ENCODE measurements around the gene TRIM5. TPM values are rescaled to one million over a fixed set of nuclear protein-coding genes. Genes with fewer than 3 reads are reported as not detected.
A peak's percentile ranks its signal among the peaks of the same experiment; 100 is the strongest.

The TRIM5 gene
- total RNA-seq, 1 experiment from 2014 or later, result 17.9 TPM

DNA sequence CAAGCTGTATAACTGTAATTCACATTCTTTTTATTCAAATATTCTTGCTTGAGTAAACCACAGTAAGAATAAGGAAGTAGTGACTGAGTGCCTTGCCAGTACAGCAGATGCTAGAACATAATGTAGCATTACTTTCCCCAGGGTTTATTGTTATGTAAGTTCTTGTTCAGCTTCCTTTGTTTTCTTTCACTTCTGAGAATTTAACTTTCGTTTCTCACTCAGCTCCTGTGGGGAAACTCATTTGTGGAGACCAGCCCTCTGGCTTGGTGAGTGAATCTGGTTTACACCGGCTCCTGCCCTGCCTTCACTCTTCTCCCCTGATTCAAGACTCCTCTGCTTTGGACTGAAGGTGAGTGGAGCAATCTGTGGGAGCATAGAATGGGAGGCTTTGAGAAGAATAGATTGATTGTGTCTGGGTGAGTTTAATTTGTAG, 4.7 kb upstream of the TRIM5 start, which contains the start of gene TRIM22:
Gene TRIM22 (plus strand): TSS at position 240 of the 433 bp plus-strand sequence. CDS start 6,443 bp downstream, outside the sequence.
- Histone ChIP-seq H3K9me3 (ENCODE audit: low read depth, low read length, poor library complexity, severe bottlenecking) (no peaks in the 10 kb centered on the region), H3K4me3 (ENCODE audit: low read depth, low read length, poor library complexity, severe bottlenecking) (no peak within 1 kb of the TSS), H3K4me1 (ENCODE audit: insufficient read depth, low read length, poor library complexity, severe bottlenecking) (no peaks in the 10 kb centered on the region), H3K27ac (ENCODE audit: low read depth, low read length, poor library complexity, severe bottlenecking) (no peak within 1 kb of the TSS), H3K36me3 (ENCODE audit: insufficient read depth, low read length, poor library complexity, severe bottlenecking) (no peaks in the 10 kb centered on the region), H3K27me3 (replicated peaks; ENCODE audit: insufficient read depth, low read depth, low read length, poor library complexity) (no peaks in the 10 kb centered on the region)
- BruUV-seq (replicated peaks), result no TSS peak
- TF ChIP-seq, protein P1, sequence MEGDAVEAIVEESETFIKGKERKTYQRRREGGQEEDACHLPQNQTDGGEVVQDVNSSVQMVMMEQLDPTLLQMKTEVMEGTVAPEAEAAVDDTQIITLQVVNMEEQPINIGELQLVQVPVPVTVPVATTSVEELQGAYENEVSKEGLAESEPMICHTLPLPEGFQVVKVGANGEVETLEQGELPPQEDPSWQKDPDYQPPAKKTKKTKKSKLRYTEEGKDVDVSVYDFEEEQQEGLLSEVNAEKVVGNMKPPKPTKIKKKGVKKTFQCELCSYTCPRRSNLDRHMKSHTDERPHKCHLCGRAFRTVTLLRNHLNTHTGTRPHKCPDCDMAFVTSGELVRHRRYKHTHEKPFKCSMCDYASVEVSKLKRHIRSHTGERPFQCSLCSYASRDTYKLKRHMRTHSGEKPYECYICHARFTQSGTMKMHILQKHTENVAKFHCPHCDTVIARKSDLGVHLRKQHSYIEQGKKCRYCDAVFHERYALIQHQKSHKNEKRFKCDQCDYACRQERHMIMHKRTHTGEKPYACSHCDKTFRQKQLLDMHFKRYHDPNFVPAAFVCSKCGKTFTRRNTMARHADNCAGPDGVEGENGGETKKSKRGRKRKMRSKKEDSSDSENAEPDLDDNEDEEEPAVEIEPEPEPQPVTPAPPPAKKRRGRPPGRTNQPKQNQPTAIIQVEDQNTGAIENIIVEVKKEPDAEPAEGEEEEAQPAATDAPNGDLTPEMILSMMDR (conservative IDR thresholded peaks at IDR 0.05; ENCODE audit: low read depth, low read length), result no peak
- TF ChIP-seq EZH2 (IDR thresholded peaks at IDR 0.05; ENCODE audit: borderline replicate concordance, low read depth, low read length, poor library complexity, severe bottlenecking), result no peak
- ChIA-PET POLR2A (ENCODE audit: low non-redundant PET) (no interaction called here), CTCF (no interaction called here)
- DNase-seq (ENCODE audit: low spot score), result peak; percentile 5
- intact Hi-C loops (cut with micrococcal nuclease; ENCODE audit: unreplicated experiment), result no loop called here

DNA sequence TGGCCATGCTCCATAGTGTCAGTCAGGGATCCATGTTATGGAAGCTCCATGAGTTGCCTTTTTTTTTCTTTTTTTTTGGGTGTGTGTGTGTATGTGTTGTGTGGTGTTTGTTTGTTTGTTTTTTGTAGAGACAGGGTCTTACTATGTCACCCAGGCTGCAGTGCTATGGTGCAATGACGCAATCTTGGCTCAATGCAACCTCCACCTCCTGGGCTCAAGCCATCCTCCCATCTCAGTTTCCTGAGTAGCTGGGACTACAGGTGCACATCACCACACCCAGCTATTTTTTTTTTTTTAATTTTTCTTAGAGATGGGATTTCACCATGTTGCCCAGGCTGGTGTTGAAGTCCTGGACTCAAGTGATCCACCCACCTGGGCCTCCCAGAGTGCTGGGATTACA, 3.6 kb upstream of the TRIM5 start:
- H3K4me3 ChIP-seq (ENCODE audit: low read depth, low read length, poor library complexity, severe bottlenecking), result no peak overlapping the region
- H3K27me3 ChIP-seq (replicated peaks; ENCODE audit: insufficient read depth, low read depth, low read length, poor library complexity), result no peaks in the 10 kb centered on the region
- POLR2A ChIA-PET (ENCODE audit: low non-redundant PET), result no interaction called here
- CTCF ChIA-PET, result no interaction called here
- intact Hi-C loops (cut with micrococcal nuclease; ENCODE audit: unreplicated experiment), result no loop called here
- no peak overlapping the region for H3K27ac ChIP-seq (ENCODE audit: low read depth, low read length, poor library complexity, severe bottlenecking)
- TF ChIP-seq, protein P1 (conservative IDR thresholded peaks at IDR 0.05; ENCODE audit: low read depth, low read length), result no peak
- no peak for TF ChIP-seq EZH2 (IDR thresholded peaks at IDR 0.05; ENCODE audit: borderline replicate concordance, low read depth, low read length, poor library complexity, severe bottlenecking)
- no peaks in the 10 kb centered on the region for H3K36me3 ChIP-seq (ENCODE audit: insufficient read depth, low read length, poor library complexity, severe bottlenecking)
- no TSS peak for BruUV-seq (replicated peaks)
- H3K4me1 ChIP-seq (ENCODE audit: insufficient read depth, low read length, poor library complexity, severe bottlenecking), result no peaks in the 10 kb centered on the region
- no peaks in the 10 kb centered on the region for H3K9me3 ChIP-seq (ENCODE audit: low read depth, low read length, poor library complexity, severe bottlenecking)
- no peak for DNase-seq (ENCODE audit: low spot score)

DNA sequence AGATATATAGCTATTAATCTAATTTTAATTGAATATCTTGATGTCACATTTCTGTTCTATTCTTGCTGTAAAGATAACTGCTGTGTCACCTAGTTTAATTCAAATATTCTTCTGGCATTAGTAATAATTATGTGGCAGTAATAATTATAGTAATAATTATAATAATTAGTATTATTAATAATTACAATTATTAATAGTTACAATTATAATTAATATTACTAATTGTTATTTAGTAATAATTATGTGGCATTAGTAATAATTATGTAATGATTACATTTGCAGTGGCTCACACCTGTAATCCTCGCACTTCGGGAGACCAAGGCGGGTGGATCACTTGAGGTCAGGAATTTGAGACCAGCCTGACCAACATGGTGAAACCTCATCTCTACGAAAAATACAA, 1.6 kb upstream of the TRIM5 start:
- ChIA-PET CTCF (no interaction called here), POLR2A (ENCODE audit: low non-redundant PET) (no interaction called here)
- Histone ChIP-seq H3K4me1 (ENCODE audit: insufficient read depth, low read length, poor library complexity, severe bottlenecking) (no peaks in the 10 kb centered on the region), H3K4me3 (ENCODE audit: low read depth, low read length, poor library complexity, severe bottlenecking) (no peak overlapping the region), H3K36me3 (ENCODE audit: insufficient read depth, low read length, poor library complexity, severe bottlenecking) (no peaks in the 10 kb centered on the region), H3K27me3 (replicated peaks; ENCODE audit: insufficient read depth, low read depth, low read length, poor library complexity) (no peaks in the 10 kb centered on the region), H3K9me3 (ENCODE audit: low read depth, low read length, poor library complexity, severe bottlenecking) (no peaks in the 10 kb centered on the region), H3K27ac (ENCODE audit: low read depth, low read length, poor library complexity, severe bottlenecking) (no peak overlapping the region)
- no TSS peak for BruUV-seq (replicated peaks)
- intact Hi-C loops (cut with micrococcal nuclease; ENCODE audit: unreplicated experiment), result no loop called here
- no peak for DNase-seq (ENCODE audit: low spot score)
- TF ChIP-seq, protein P1 (conservative IDR thresholded peaks at IDR 0.05; ENCODE audit: low read depth, low read length), result no peak
